EL (cell line): Measurements from ENCODE around the gene PFN3.
"Not testable (repeated sequence)": the region's sequence is repeated elsewhere in the genome, so short reads cannot be mapped to it uniquely, and the experiment has no call there.

Experiments
- DNase-seq: peaks from one replicate; pipeline ENCODE4 v3.0.0-alpha.2; 2016

The PFN3 gene

DNA sequence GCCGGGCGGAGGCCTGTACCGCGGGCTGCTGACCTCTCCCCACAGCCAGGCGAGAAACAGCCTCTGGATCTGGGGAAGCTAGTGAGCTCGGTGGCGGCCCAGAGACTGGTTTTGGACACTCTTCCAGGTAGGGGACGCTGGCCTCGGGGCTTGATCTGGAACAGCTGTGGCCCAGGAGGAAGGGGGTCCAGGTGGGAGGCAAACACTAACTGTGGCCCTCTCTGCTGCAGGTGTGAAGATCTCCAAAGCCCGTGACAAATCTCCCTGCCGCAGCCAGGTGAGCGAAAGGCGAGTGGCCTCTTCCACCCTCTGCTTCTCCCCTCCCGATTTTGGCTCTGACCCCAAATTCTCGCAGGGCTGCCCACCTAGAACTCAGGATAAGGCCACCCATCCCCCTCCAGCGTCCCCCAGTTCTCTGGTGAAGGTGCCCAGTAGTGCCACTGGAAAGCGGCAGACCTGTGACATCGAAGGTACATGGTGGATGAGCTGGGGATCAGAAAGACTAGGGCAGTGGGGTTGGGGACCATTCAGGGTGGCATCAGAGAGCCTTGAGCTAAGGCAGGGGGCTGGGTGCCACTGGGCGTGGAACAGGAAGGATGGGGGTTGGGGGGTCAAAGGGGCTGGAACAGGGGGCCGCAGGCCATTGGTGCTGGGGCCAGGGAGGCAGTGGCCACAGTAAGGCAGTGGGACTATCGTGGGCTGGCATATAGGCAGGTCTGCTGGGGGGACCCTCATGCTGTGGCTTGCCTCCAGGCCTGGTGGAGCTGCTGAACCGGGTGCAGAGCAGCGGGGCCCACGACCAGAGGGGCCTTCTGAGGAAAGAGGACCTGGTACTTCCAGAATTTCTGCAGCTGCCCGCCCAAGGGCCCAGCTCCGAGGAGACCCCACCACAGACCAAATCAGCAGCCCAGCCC is 29.1 kb downstream of the PFN3 start:
- DNase-seq = no peak

DNA sequence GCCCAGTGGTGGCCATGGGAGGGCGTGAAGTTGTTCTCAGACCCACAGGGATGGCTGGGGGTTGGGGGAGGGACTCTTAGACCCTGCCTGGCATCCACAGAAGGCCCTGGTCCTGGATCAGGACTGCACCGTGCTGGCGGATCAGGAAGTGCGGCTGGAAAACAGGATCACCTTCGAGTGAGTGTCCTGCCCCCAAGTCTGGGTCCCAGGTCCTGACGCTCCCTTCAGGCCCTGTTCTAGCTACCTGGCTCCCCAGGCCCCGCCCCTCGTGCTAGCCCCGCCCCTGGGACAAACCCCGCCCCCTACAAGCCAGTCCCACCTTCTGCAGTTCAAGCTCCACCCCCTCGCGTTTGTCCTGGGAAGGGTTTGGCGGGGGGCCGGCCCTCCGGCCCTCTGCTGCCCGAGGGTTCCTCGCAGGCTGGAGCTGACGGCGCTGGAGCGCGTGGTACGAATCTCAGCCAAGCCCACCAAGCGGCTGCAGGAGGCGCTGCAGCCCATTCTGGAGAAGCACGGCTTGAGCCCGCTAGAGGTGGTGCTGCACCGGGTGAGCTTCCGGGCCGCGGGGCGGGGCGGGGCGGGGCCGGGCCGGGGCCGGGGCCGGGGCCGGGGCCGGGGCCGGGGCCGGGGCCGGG is 29.9 kb downstream of the PFN3 start:
- peak; percentile 83 for DNase-seq

DNA sequence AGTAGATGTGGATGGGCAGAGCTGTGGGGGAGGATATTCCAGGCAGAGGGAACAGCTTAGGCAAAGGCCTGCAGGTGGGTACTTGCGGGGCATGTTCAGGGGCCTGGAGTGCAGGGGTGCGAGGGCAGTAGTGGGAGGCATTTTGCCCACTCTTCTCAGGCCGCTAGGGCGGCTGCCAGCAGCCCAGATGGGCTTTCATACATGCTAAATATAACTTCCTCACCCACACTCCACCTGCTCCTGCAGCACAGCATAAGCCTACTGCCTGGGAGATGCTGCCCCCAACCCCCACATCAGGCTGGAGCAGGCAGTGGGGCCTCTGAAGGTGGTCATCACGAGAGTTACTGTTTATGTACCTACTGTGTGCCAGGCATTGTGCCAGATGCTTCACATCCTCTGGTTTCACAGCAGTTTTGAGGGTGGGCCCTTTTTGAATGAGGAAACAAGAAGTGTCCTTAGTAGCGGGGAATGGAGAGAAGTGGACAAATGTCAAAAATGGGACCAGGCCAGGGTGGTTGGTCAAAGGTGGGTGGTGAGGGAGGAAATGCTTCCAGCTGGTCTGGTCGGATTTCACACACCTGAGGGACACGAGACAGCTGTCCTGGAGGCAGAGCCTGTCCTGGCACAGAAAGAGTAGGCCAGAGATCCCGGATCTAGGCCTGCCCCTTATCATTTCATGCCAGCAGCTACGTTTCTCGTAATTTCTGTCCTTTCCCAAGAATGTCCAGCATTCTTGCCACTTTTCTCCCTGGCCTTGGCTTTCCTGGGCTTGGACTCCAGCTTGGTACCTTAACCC is 30.6 kb downstream of the PFN3 start:
- no peak for DNase-seq

DNA sequence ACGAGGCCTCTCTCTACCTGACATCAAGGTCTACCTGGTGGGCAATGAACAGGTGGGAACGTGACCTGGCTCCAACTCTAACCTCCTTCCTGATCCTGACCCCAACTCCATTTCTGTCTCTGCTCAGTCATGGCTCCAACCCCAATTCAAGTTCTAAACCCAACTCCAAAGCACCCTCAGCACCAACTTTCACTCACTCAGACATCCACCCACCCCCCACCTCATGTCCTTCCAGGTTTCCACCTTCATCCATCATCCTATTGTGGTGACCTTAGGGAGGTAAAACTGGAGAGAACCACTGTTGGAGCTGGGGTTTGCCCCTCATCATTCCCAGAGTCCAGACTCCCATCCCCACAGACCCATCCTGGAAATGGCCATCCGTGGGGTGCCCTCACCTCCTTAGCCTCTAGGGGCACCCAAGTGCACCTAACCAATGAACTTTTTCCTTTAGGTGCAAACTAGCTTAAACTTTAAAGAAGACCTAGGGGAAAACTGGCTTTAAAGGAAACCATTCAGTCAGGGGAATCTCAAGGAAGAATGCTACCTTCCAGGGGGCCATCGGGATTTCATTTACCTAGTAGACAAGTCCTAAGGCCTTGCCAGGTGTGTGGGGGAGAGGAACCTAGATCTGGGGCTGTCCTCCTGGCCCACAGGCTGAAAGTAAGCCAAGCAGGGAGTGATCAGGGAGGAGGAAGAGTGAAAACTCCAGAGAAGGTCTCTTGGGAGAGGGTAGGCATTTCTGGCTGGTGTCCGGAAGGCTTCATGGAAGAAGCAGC is 31.4 kb downstream of the PFN3 start:
- DNase-seq = peak; percentile 36

DNA sequence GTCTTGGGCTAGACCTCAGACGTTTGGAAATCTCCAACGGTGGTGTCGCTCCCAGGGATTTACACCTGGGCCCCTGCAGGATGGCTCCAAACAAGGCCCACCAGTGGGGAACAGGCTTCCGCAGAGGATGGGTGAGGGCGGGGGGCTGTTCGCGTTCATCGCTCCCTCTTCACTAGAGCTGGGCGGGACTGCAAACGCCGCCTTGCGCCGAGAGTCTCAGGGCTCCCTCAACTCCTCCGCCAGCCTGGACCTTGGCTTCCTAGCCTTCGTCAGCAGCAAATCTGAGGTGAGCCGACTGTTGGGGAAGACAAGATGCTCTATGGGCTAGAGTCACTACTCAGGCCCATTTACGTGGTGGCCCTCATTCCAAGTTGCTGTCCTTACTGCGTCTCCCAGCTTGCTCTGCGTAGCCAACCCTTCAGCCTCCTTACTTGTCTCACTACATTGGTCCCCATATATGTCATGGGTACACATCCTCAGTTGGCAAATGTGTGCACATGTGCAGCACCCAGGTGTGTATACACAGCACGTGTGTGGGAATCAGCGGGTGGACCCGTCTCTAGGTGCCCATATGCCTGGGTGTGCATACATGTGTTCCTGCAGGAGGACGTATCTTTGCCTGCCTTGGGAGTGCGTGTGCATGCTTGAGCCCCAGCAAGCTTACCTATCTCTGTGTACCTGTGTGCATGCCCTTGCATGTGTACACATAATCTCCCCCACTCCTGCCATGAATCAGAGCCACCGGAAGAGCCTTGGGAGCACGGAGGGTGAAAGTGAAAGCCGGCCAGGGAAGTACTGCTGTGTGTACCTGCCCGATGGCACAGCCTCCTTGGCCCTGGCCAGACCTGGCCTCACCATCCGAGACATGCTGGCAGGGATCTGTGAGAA is 32.2 kb downstream of the PFN3 start:
- DNase-seq = no peak

DNA sequence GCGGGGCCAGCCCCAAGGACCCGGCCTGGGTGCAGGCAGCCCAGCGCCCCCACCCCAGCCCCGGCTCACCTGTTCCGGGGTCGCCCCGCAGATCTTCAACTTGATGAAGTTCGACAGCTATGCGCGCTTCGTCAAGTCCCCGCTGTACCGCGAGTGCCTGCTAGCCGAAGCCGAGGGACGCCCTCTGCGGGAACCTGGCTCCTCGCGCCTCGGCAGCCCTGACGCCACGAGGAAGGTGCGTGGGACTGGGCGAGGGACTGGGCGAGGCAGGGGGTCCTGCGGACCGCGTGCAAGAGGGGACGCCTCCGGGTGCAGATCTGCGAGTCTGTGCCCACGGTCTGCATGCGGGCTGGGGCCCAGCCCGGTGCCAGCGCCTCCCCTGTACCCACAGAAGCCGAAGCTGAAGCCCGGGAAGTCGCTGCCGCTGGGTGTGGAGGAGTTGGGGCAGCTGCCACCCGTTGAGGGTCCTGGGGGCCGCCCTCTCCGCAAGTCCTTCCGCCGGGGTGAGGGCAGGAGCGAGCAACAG is 33.1 kb downstream of the PFN3 start:
- no peak for DNase-seq

DNA sequence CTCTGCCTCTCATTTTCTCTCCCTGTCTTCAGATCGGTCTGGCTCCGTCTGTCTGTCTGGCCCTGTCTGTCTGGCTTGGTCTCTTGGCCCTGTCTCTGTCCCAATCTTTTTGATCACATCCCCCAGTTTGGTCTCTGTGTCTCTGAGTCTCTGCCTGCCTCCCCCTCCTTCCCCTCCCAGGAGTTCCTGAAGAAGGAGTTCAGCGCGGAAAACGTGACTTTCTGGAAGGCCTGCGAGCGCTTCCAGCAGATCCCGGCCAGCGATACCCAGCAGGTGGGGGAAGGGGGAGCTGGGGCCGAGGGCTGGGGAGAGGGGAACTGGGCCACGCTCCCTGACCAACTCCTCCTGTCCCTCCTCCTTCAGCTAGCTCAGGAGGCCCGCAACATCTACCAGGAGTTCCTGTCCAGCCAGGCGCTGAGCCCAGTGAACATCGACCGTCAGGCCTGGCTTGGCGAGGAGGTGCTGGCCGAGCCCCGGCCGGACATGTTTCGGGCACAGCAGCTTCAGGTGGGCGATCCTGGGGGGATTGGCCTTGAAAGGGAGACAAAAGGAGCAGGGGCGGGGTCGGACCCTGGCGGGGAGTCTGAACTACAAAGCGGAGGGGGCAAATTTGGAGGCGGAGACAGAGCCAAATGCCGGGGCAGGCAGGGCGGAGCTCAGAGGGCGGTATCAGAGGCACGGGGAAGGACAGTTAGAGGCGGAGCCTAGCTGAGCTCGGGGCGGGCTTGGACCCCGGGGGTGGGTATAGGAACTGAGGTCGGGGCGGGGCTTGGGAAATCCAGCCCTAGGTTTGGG is 33.7 kb downstream of the PFN3 start:
- peak; percentile 88 for DNase-seq

DNA sequence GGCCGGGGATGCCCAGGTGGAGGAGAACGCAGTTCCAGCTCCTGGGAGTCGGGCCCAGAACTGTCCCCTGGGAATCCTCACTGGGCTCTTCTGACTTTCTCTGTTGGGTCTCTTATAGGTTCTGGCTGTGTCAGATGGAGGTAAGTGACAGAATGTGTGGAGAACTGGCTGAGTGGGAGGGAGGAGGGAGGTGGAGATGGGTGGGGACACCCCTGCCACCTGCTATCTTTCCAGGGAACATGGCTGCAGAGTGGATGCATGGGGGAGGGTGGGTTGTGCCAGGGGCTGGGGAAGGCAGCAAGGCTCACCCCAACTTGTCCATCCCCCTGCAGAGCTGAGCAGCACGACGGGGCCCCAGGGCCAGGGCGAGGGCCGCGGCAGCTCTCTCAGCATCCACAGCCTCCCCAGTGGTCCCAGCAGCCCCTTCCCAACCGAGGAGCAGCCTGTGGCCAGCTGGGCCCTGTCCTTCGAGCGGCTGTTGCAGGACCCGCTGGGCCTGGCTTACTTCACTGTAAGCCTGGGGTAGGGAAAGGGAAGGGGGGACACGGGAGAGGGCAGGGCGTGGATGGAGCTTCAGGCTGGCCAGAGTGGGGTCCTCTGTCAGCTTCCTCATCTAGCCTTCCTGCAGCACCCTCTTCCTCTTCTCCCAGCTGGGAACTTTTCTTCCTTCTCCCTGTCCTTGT is 34.5 kb downstream of the PFN3 start:
- DNase-seq = no peak

DNA sequence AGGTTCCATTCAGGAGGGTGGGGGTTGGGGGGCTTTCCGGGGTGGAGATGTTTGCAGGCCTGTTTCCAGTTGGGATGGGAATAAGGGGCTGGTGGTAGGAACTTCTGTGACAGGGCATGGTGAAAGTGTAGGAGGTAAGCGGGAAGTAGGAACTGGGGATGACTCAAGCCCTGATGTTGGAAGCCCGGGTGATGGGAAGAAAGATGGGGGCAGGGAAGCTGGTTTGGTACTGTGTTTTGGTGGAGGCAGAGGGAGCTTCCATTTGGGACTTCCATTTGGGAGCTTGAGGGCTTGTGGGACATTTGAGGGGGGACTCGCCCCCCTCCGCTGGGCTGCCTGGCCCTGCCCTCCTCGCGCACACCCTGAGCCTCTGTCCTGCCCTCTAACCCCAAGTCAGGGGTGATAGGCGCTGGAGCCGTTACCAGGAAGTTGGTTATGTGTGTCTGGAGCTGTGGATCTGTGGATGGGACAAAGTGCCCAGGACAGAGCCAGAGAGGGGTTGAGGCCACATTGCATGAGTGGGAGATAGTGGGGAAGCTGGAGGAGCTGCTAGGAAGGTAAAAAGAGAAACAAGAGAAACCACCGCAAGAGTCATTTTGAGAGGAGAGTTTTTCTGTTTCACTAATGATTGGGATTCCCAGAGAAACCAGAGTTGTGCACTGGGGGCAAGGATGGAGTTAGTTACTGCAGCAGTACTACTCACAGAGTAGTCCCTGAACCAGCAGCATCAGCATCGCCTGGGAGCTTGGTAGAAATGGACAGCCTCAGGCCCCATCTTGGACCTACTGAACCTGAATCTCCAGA is 36.1 kb downstream of the PFN3 start:
- peak; percentile 25 for DNase-seq

DNA sequence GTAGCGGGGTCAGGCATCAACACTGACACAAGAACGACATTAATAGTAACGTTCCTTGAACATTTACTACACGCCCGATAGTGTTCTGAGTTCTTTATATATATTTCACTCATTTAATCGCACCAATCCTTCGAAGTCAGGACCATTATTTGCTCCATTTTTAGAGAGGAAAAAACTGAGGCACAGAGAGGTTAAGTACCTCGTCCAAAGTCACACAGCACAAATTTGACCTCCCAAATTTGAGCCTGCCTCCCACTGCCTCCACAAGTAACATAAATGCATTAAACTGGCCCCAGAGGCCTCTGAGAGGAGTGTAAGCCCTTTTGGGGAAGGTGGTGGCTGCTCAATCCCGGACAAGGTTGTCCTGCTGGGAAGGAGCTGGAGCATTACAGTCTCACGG is 36.9 kb downstream of the PFN3 start:
- DNase-seq = no peak

DNA sequence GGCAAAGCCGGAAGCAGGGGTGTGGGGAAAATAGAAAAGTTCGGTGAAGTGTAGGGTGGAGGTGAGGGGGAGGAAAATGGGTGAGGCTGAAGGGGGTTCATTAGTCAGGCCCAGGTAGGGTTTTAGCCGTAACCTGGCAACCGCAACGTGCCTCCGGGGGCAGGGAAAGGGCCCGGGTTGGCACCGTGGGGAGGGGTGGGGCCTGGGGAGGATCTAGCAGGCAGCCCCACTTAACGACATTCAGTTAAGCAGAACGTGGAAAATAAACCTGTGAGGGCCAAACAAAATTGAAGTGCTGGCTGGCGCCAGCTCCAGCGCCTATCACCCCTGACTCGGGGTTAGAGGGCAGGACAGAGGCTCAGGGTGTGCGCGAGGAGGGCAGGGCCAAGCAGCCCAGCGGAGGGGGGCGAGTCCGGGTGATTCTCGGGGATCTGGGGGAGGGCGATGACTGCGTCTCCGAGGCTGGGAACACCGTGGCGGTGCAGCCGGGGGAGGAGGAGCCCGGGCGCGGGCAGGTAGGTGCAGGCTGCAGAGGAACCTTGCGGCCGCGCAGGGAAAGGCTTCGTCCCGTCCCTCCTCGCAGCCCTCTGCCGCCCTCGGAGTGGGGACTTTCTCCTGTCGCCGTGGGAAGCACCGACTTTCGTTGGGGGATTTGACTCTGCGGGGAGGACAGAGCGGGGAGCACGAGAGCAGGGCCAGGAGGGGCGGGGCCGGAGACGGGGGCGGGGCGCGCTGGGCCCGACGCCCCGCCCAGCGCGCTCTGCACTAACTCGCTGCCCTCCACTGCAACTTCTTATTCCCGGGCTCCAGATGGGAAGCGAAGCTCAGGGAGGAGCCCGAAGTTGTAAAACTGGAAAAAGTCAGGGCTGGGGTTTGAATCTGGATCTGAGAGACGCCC is 37.6 kb downstream of the PFN3 start:
- DNase-seq = peak; percentile 60

DNA sequence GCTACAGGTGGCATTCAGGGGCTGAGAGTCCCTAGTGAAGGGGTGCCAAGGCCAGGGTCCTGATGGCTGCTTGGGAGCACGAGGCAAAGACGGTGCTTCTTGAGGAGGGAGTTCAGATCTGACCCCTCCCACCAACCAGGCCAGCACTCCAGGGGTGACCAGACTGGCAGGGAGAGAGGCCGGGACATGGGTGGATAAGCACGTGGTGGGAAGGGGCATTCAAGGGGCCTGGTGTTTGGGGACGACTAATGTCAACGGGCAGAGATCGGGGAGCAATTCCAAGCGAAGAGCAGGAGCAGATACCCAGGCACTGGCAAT is 38.2 kb downstream of the PFN3 start:
- DNase-seq = no peak

DNA sequence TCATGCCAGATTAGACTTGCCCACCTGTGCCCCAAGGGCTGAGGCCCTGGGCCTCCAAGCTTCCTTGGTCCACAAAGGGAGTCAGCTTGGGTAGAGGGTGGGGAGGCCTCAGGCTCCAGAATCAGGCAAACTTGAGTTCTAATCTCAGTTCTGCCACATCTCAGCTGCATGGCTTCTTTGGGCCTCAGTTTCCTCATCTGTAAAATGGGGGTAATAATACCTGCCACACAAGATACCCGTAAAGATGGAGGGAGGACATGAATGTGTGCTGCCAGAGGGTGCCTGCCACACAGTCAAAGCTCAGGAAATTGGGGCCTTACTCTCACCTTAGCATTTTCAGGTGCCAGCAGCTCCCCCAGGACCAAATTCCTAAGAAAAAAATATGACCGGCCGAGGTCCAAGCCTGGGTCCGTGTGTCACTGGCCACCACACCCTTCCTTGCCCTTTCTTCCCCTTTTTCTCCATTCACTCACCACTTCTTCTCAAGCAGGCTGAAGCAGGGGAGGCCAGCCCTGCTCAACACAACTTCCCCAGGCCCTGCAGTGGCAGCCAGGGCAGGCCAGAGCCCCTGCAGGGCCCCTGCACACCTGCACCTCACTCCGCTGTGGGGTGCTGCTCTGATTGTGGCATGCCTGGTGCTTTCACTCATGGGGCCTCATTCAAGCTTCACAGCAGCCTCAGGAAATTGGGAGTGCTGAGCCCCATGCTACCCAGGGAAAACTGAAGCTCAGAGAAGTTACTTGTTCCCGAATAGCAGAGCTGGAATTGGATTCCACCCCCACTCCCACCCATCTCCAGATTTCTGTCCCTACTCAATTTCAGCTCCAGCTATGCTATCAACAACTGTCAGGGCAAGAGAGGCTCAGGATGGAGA is 38.8 kb downstream of the PFN3 start:
- no peak for DNase-seq

DNA sequence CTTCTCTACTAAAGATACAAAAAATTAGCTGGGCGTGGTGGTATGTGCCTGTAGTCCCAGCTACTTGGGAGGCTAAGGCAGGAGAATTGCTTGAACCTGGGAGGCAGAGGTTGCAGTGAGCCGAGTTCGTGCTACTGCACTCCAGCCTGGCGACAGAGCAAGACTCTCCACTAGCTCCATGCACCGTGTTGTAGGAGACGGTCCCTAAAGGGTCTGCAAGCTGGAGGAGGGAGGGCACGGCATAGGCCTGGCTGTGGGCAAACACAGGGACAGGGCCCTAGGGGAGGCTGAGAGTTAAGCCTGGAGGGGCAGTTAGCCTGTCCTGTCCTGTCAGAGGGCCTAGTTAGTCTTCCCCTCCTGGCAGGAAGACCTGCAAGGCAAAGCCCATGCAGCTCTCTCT is 39.7 kb downstream of the PFN3 start:
- not testable (repeated sequence) for DNase-seq

DNA sequence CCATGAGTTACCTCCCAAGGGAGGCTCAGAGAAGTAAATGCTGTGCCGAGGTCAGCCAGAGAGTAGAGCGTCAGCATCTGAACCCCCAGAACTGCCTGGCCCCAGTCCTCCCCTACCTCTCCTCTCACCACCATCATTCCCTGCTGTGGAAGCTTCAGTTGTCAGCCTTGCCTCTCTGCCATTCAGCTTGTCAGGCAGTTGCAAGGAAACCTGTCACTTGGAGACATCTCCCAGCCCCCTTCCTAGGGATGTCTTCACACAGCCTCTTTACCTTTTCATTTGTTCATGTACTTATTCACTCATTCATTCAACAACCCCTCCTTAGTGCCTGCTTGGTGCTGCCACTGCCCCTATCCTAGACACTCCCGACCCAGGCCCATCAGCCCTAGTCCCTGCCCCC is 40.6 kb downstream of the PFN3 start:
- no peak for DNase-seq

DNA sequence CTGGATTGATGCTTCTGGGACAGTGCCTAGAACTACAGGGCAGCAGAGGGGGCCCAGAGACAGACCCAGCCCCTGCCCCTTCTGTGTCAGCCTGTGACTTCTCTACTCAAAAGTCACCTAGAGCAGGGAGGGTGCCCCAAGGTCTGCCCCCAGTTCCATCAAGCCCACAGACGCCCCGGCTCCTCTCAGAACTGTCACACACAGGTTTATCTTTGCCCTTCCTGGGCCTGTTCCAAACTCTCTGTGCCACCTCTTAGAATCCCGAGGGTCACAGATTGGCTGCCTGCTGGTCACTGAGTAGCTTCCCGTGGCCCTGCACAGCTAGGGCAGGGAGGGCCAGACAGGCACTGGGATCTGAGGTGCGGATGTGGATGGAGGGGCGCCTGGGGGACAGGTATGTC is 41.0 kb downstream of the PFN3 start:
- DNase-seq = no peak

DNA sequence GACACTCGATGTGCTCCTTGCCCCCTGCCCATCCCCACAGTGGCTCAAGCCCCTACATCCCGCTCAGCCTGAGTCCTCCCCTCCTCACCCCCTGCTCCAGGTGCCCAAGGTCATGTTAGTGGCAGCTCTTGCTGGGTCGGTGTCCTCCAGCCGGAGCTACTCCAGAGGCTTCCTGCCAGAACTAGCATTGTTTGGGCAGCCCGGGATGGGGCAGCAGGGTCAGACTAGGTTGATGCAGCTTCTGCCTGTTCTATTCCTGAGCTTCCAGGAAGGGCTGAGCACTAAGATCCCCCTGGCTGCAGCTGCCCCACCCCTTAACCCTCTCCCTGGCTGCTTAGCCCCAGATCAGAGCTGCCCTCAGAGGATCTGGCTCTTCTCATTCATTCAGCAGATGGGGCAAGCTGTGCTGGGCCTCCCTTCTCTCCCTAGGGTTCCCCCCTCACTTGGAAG is 42.1 kb downstream of the PFN3 start:
- DNase-seq = no peak
